Thymus (tissue), 11 donors: ENCODE data around the gene SIN3A. TPM values are rescaled to one million over a fixed set of nuclear protein-coding genes. Genes with fewer than 3 reads are reported as not detected.
"Not testable (repeated sequence)": the region's sequence is repeated elsewhere in the genome, so short reads cannot be mapped to it uniquely, and the experiment has no call there.

Experiments used
- DNase-seq, 9 donors: peaks; one replicate each; pipeline ENCODE4 v3.0.0-alpha.2; 2013; ENCODE audit warnings: low spot score in 9 of 9, low read depth in 6 of 9, missing footprints in 1 of 9
- H3K27ac ChIP-seq, 2 donors: one replicate each; pipeline ENCODE4 v1.5.1; 2013; ENCODE audit warnings: control low read depth in 1 of 2, low read depth in 1 of 2, low read length in 1 of 2, mild to moderate bottlenecking in 1 of 2, moderate library complexity in 1 of 2
- H3K27me3 ChIP-seq, 2 donors: one replicate each; pipeline ENCODE4 v1.5.1; 2013; ENCODE audit warnings: low read length in 1 of 2; ENCODE audit not compliant: control insufficient read depth in 2 of 2, insufficient read depth in 1 of 2
- H3K36me3 ChIP-seq, 2 donors: one replicate each; pipeline ENCODE4 v1.5.1; 2013; ENCODE audit warnings: low read length in 1 of 2, mild to moderate bottlenecking in 1 of 2, moderate library complexity in 1 of 2; ENCODE audit not compliant: control insufficient read depth in 2 of 2, insufficient read depth in 2 of 2
- H3K4me1 ChIP-seq, 2 donors: one replicate each; pipeline ENCODE4 v1.5.1; 2013; ENCODE audit warnings: low read length in 2 of 2; ENCODE audit not compliant: control insufficient read depth in 2 of 2, insufficient read depth in 2 of 2
- H3K4me3 ChIP-seq, 2 donors: one replicate each; pipeline ENCODE4 v1.5.1; 2013; ENCODE audit warnings: low read length in 2 of 2, control low read depth in 1 of 2, mild to moderate bottlenecking in 1 of 2
- H3K9me3 ChIP-seq, 2 donors: one replicate each; pipeline ENCODE4 v1.5.1; 2013; ENCODE audit warnings: low read length in 1 of 2, mild to moderate bottlenecking in 1 of 2; ENCODE audit not compliant: control insufficient read depth in 2 of 2, insufficient read depth in 1 of 2
- WGBS: extraction: QIAGEN DNeasy Blood & Tissue Kit; methylation state at CpG from one replicate; pipeline ENCODE4 v1.1.7; 2013; 5-methylcytosine and 5-hydroxymethylcytosine counted together
- polyA plus RNA-seq: library from polyadenylated mRNA; stranded (reverse); fragments of 200-250 nt; gene quantifications from one replicate; pipeline ENCODE4 v1.2.3, GENCODE V29; 2013
- total RNA-seq: library from RNA; stranded (reverse); fragments of 120-200 nt; gene quantifications from one replicate; pipeline ENCODE4 v1.2.4, GENCODE V29; 2013
- donor health status: healthy.

SIN3A gene
- total and polyA plus RNA-seq, 2 donors = 18.4 to 23.6 TPM

DNA sequence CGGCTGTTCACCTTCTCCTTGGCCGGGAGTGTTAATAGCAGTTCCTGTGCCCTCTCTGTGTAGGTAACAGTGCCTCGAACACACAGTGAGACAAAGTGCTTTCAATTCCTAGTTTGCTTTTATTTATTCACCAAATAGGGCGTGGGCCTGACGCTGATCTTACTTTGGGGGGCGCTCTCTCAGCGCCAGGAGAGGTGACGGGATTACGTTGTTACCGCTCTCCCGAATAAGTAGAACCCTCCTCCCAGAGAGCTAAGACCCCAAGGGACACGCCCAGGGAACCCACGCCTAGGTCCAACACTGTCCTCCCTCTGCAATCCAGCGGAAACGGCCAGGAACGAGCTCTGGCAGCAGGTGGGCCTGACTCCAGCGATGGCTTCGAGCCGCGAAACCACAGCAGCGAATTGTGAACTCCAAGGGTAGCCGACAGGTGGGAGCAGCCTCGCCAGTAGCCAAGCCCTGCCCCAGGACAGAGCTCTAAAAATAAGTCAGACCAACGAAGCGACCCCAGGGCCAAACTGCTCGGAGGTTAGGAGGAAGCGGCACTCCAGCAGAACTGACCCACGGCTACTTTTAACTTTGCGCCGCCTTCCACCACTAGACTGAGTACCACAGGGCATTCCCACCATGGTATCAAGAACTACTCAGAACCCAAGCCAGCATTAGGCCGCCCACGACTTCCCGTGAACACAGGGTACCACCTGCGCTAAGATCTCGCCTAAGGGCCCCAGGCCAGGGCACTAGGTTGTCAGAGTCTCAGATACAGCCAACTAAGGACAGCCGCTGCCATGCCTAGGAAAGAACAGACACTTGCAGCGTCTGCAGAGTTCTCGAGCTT, 1.6 kb upstream of the SIN3A start:
- H3K36me3 ChIP-seq = peaks cover 1 to 2% of the 10 kb centered on the region in 2 donors
- peaks cover 0 to 4% of the 10 kb centered on the region in 2 donors for H3K9me3 ChIP-seq
- under 1% methylated on average over 38 of the region's 38 CpGs for WGBS
- DNase-seq = peak in 5 of 9 donors; percentile 33 to 75 (median 49)
- H3K27ac ChIP-seq = peak overlapping the region; percentile 91 to 96
- H3K4me3 ChIP-seq = peak overlapping the region; percentile 78 to 94
- no peaks in the 10 kb centered on the region for H3K27me3 ChIP-seq
- peaks cover 6 to 39% of the 10 kb centered on the region in 2 donors for H3K4me1 ChIP-seq

DNA sequence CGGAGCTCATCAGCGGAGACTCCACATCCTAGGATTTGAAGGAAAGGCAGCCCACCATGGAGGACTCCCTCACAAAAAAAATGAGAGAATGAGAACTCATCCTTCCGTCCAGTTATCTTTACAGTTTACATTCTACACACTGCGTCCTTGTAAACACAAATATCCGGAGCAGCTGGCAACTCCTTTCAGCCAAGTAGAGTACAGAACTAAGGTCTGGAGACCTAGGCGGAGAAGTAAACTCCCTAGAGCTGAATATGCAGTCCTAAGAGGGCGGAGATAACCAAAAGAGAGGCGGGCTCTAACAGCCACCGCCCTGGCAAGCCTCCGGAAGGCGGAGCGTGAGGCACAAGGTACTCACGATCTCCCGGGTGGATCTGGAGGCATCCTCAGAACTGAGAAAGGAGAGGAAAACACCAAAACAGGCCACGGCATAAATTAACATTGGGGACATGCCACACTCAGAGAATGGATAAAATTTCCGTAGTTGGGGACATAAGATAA, 924 bp upstream of the SIN3A start:
- DNase-seq = peak; percentile 69 to 93 (median 78)
- Histone ChIP-seq H3K27ac (peak overlapping the region; percentile 91 to 96), H3K27me3 (no peaks in the 10 kb centered on the region), H3K36me3 (peaks cover 8% of the 10 kb centered on the region in 2 donors), H3K4me1 (peaks cover 9 to 44% of the 10 kb centered on the region in 2 donors), H3K9me3 (peaks cover 0 to 4% of the 10 kb centered on the region in 2 donors), H3K4me3 (peak overlapping the region; percentile 78 to 94)
- WGBS = under 1% methylated on average over 16 of the region's 16 CpGs

DNA sequence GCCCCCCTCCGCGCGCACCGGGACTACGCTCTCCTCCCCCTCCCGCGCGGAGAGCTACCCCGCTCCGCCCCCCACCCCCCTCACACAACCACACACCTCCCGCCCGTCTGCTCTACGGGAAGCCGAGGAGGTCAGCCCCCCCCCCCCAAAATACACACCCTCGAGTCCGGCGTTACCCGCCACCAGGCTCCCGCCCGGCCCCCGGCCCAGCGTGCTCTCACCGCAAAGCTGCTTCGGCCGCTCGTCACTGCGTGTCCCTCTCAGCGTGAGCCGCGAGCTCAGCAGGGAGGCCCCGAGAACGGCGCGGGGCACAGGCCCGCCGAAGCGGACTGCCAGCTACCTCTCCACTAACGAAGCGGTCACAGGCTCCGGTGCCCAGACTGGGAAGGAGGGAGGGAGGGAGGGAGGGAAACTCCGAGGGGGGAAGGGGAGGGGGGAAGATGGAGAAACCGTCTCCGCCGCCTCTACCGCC, 252 bp downstream of the SIN3A start:
- Histone ChIP-seq H3K36me3 (peaks cover 9 to 11% of the 10 kb centered on the region in 2 donors), H3K4me1 (peaks cover 19 to 50% of the 10 kb centered on the region in 2 donors), H3K27me3 (no peaks in the 10 kb centered on the region), H3K9me3 (peaks cover 0 to 4% of the 10 kb centered on the region in 2 donors), H3K4me3 (peak overlapping the region; percentile 82 to 94), H3K27ac (peak overlapping the region; percentile 99 to 100)
- WGBS = 1% methylated on average over 45 of the region's 45 CpGs
- DNase-seq = peak in 1 of 9 donors; percentile 9

DNA sequence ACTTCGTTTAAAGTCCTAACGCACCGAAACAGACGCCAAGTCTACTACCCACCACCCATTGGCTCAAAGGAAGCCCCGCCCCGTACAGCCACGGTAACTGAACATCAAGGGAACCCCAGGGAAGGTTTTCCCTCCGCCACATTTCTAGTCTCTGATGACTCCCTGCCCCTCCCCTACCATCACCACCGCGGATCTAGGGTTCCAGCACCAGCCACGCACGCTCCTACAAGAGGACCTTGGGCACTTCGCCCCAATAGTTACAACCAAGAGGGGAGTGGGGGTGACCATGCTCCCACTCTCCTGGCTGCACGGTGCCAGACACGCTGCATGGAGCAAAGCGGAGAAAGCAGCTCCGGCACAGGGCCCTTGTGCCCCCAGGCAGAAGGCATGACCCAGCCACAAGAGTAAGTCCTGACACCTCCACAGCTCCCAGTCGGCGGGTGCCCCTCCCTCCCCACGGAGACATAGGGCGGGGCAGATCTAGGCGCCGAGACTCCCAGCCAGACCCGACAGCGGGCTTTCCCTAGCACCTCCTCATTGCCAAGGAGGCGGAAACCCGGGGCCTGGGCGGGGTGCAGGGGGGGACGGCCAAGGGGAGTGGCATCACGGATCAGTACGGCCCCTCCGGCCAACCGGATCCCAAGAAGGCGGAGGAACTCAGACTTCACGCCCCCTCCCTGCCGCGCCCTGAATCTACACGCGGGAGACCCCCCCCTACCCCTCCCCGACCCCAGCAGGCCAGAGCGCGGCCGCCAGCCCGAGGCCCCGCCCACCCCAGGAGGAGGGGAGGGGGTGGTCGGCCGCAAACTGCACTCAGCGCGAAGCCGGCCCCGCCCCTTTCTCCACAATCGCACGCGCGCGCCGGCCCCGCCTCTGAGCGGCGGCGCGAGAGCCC, 936 bp downstream of the SIN3A start:
- Histone ChIP-seq H3K36me3 (peaks cover 9 to 11% of the 10 kb centered on the region in 2 donors), H3K27ac (peak overlapping the region; percentile 92 to 100), H3K4me3 (peak overlapping the region; percentile 78 to 94), H3K27me3 (no peaks in the 10 kb centered on the region), H3K4me1 (peaks cover 23 to 51% of the 10 kb centered on the region in 2 donors), H3K9me3 (no peaks in the 10 kb centered on the region)
- peak; percentile 76 to 96 (median 90) for DNase-seq
- under 1% methylated on average over 62 of the region's 62 CpGs for WGBS

DNA sequence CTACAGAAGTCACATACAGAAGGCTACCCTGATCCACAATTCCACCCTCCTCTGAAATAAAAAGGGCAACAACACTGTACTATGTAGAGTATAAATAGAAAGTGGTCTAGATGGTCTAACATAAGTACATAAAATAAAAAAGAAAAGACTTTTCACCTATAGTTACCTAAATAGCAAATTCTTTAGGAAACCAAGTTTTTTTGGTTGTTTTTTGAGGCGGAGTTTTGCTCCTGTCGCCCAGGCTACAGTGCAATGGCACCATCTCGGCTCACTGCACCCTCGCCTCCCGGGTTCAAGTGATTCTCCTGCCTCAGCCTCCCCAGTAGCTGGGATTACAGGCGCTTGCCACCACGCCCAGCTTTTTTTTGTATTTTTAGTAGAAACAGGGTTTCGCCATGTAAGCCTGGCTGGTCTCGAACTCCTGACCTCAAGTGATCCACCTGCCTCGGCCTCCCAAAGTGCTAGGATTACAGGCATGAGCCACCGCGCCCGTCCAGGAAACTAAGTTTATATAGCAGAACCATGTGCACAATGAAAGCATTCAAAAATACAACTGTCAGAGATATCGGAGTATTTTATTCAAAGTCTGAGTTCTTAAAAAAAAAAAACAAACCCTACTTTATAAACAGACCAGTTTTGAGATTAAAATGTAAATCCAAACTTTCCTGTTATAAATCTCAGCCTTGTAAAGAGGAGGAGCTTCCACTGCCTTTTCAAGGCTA, 1.7 kb downstream of the SIN3A start:
- Histone ChIP-seq H3K4me3 (peak overlapping the region; percentile 78 to 94), H3K9me3 (no peaks in the 10 kb centered on the region), H3K36me3 (peaks cover 9 to 11% of the 10 kb centered on the region in 2 donors), H3K27me3 (no peaks in the 10 kb centered on the region), H3K27ac (peak overlapping the region; percentile 92 to 100), H3K4me1 (peaks cover 23 to 58% of the 10 kb centered on the region in 2 donors)
- DNase-seq = no peak
- WGBS = 74% methylated on average over 14 of the region's 14 CpGs

DNA sequence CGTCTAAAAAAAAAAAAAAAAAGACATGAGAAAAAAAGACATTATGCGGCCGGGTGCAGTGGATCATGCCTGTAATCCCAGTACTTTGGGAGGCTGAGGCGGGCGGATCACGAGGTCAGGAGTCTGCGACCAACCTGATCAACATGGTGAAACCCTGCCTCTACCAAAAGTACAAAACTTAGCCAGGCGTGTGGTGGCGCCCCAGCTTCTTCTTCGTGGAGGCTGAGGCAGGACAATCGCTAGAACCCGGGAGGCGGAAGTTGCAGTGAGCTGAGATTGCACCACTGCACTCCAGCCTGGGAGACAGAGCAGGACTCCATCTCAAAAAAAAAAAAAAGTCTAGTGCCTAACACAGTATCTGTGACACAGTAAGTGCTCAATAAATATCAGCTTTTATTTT, 3.3 kb downstream of the SIN3A start:
- 95% methylated on average over 13 of the region's 13 CpGs for WGBS
- Histone ChIP-seq H3K4me1 (peaks cover 23 to 53% of the 10 kb centered on the region in 2 donors), H3K36me3 (peaks cover 14 to 15% of the 10 kb centered on the region in 2 donors)
- not testable (repeated sequence) for DNase-seq, H3K27me3 ChIP-seq, H3K27ac ChIP-seq, H3K4me3 ChIP-seq, H3K9me3 ChIP-seq

DNA sequence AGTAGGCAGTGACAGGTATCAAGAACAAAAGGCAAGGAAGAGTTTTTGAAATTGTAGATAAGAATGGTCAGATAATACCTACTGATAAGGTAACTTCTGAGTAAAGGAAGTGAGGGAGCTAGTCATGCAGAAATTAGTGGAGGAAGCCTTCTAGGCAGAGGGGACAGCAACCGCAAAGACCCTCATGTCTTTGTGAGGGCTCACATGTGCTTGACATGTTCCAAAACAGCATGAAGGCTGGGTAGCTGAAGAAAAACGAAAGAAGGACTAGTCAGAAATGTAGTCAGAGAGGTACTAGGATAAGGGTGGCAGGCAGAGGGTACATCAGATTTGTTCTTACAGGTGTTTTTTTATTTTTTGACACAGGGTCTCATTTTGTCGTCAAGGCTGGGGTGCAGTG, 5.3 kb downstream of the SIN3A start:
- H3K9me3 ChIP-seq = peaks cover 0 to 3% of the 10 kb centered on the region in 2 donors
- peaks cover 23 to 41% of the 10 kb centered on the region in 2 donors for H3K4me1 ChIP-seq
- H3K27ac ChIP-seq = peak overlapping the region; percentile 49 to 59
- peak in 8 of 9 donors; percentile 11 to 60 (median 27) for DNase-seq
- no peaks in the 10 kb centered on the region for H3K27me3 ChIP-seq
- WGBS = 30% methylated on average over 3 of the region's 3 CpGs
- H3K4me3 ChIP-seq = no peak overlapping the region
- H3K36me3 ChIP-seq = peaks cover 21 to 30% of the 10 kb centered on the region in 2 donors

DNA sequence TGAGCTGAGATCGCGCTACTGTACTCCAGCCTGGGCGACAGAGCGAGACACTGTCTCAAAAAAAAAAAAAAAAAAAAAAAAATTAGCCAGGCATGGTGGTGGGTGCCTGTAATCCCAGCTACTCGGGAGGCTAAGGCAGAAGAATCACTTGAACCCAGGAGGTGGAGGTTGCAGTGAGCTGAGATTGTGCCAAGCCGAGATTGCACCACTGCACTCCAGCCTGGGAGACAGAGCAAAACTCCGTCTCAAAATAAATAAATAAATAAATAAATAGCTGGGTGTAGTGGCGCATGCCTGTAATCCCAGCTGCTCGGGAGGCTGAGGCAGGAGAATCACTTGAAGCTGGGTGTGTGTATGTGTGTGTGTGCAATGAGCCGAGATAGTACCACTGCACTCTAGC, 6.2 kb downstream of the SIN3A start:
- not testable (repeated sequence) for H3K4me3 ChIP-seq, H3K27ac ChIP-seq, DNase-seq, H3K27me3 ChIP-seq, H3K9me3 ChIP-seq
- 96% methylated on average over 10 of the region's 10 CpGs for WGBS
- Histone ChIP-seq H3K36me3 (peaks cover 22 to 31% of the 10 kb centered on the region in 2 donors), H3K4me1 (peaks cover 23 to 39% of the 10 kb centered on the region in 2 donors)
